ENCODE data around the gene CDH18.

CDH18 gene

GRCh38 chr5:19728571-19728970 is 259.4 kb downstream of the CDH18 start:
- no peak for DNase-seq

- DNase-seq = no peak
These were observed 268.9 kb downstream of the CDH18 start for GRCh38 chr5:19719109-19719508.

- DNase-seq = no peak
These were observed 274.3 kb downstream of the CDH18 start for GRCh38 chr5:19713740-19714139.

- DNase-seq = no peak
These were observed 278.6 kb downstream of the CDH18 start for GRCh38 chr5:19709403-19709802.

GRCh38 chr5:19706776-19707175 is 281.2 kb downstream of the CDH18 start:
- no peak for DNase-seq

GRCh38 chr5:19701731-19702130 is 286.3 kb downstream of the CDH18 start:
- DNase-seq = no peak

GRCh38 chr5:19694949-19695611 is 292.9 kb downstream of the CDH18 start:
- DNase-seq = no peak

GRCh38 chr5:19690978-19691377 is 297.0 kb downstream of the CDH18 start:
- DNase-seq = no peak

- no peak for DNase-seq
These were observed 302.5 kb downstream of the CDH18 start for GRCh38 chr5:19685473-19685872.

- no peak for DNase-seq
These were observed 311.1 kb downstream of the CDH18 start for GRCh38 chr5:19676895-19677294.

- no peak for DNase-seq
These were observed 327.3 kb downstream of the CDH18 start for GRCh38 chr5:19660679-19661078.

- no peak for DNase-seq
These were observed 332.4 kb downstream of the CDH18 start for GRCh38 chr5:19655627-19656026.

- no peak for DNase-seq
These were observed 349.5 kb downstream of the CDH18 start for GRCh38 chr5:19638461-19638860.

- no peak for DNase-seq
These were observed 357.1 kb downstream of the CDH18 start for GRCh38 chr5:19630876-19631275.

GRCh38 chr5:19626211-19626610 is 361.8 kb downstream of the CDH18 start:
- no peak for DNase-seq

- DNase-seq = no peak
These were observed 362.4 kb downstream of the CDH18 start for GRCh38 chr5:19625562-19625961.

- DNase-seq = no peak
These were observed 368.4 kb downstream of the CDH18 start for GRCh38 chr5:19619571-19619970.

- DNase-seq = no peak
These were observed 371.2 kb downstream of the CDH18 start for GRCh38 chr5:19616701-19617215.

GRCh38 chr5:19615661-19616060 is 372.3 kb downstream of the CDH18 start:
- DNase-seq = no peak

GRCh38 chr5:19615071-19615470 is 372.9 kb downstream of the CDH18 start:
- DNase-seq = no peak

GRCh38 chr5:19608444-19609002 is 379.5 kb downstream of the CDH18 start:
- DNase-seq = no peak

GRCh38 chr5:19605846-19606407 is 382.1 kb downstream of the CDH18 start:
- DNase-seq = no peak

GRCh38 chr5:19584131-19584530 is 403.9 kb downstream of the CDH18 start:
- no peak for DNase-seq

GRCh38 chr5:19577882-19578281 is 410.1 kb downstream of the CDH18 start:
- DNase-seq = no peak

GRCh38 chr5:19568004-19568403 is 420.0 kb downstream of the CDH18 start:
- DNase-seq = no peak

Measured in CD4-positive, alpha-beta T cell treated with Interleukin-1 beta for 1 hour (primary cell).